Measurements from ENCODE around the gene PI4KA. TPM values are rescaled to one million over a fixed set of nuclear protein-coding genes. Genes with fewer than 3 reads are reported as not detected.

Gene PI4KA
- total RNA-seq, 2 experiments from 2014 or later, result 46.9 to 95.7 TPM

DNA sequence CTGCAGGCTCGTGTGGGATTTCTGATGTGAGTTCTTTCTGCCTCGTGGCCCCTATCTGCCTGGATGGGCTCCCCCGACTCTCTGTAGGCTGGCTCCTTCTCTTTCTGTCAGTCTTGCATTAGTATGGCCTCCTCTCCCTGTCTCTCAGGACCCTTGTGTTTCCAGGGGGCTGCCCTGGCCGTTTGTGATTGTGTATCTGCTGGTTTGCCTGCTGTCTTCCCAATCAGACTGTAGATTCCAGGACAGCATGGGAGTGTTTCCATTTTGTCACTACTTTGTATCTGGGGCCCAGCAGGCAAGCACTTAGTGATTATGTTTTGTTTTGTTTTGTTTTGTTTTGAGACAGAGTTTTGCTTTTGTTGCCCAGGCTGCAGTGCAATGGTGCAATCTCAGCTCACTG is 25.8 kb upstream of the PI4KA start:
- no peaks in the 10 kb centered on the region for H3K79me2 ChIP-seq (ENCODE audit: insufficient read depth, low read depth, low read length)
- no peaks in the 10 kb centered on the region for H3K9me2 ChIP-seq (ENCODE audit: insufficient read depth, low read length)
- H3K36me3 ChIP-seq (ENCODE audit: insufficient read depth, low read length), result peaks cover 56% of the 10 kb centered on the region
- H3K4me1 ChIP-seq (ENCODE audit: insufficient read depth, low read length, poor library complexity, severe bottlenecking), result no peaks in the 10 kb centered on the region
- H2AFZ ChIP-seq (ENCODE audit: low read length), result no peak overlapping the region
- POLR2A ChIA-PET, result no interaction called here
- CTCF ChIA-PET (ENCODE audit: unreplicated experiment), result no interaction called here
- H3K4me3 ChIP-seq (ENCODE audit: low read depth, low read length, poor library complexity, severe bottlenecking), result no peak overlapping the region
- TF ChIP-seq, protein P1, sequence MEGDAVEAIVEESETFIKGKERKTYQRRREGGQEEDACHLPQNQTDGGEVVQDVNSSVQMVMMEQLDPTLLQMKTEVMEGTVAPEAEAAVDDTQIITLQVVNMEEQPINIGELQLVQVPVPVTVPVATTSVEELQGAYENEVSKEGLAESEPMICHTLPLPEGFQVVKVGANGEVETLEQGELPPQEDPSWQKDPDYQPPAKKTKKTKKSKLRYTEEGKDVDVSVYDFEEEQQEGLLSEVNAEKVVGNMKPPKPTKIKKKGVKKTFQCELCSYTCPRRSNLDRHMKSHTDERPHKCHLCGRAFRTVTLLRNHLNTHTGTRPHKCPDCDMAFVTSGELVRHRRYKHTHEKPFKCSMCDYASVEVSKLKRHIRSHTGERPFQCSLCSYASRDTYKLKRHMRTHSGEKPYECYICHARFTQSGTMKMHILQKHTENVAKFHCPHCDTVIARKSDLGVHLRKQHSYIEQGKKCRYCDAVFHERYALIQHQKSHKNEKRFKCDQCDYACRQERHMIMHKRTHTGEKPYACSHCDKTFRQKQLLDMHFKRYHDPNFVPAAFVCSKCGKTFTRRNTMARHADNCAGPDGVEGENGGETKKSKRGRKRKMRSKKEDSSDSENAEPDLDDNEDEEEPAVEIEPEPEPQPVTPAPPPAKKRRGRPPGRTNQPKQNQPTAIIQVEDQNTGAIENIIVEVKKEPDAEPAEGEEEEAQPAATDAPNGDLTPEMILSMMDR (conservative IDR thresholded peaks at IDR 0.05; ENCODE audit: low read length), result no peak
- TF ChIP-seq EZH2phosphoT487 (IDR thresholded peaks at IDR 0.05; ENCODE audit: borderline replicate concordance, low read depth, low read length), result no peak
- no peak overlapping the region for H3K4me2 ChIP-seq (ENCODE audit: low read length)
- H3K27ac ChIP-seq (ENCODE audit: low read depth, low read length, poor library complexity, severe bottlenecking), result no peak overlapping the region
- no peaks in the 10 kb centered on the region for H4K20me1 ChIP-seq (ENCODE audit: insufficient read depth, low read length)
- BruUV-seq (replicated peaks), result no TSS peak
- intact Hi-C loops (cut with micrococcal nuclease; ENCODE audit: unreplicated experiment), result no loop called here
- DNase-seq (ENCODE audit: low spot score), result no peak
- H3K9me3 ChIP-seq (ENCODE audit: low read length), result no peaks in the 10 kb centered on the region

DNA sequence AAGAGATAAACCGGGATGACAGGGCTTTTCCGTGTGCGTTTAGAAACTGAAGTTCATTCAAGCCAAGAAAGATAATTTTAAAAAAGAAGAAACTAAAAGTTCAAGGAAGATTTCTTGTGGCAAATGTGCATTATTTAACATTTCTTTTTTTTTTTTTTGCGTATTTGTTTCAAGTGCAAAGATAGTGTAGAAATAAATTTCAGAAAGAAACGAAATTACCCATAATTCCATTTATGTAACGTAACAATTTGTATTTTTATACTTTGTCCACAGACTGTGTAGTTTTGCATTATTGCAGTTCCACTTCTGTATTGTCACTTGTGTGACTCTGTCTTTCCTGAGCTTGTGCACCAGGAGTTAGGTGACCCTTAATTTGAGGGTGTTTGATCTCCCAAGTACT is 24.2 kb upstream of the PI4KA start:
- Histone ChIP-seq H3K4me1 (ENCODE audit: insufficient read depth, low read length, poor library complexity, severe bottlenecking) (no peaks in the 10 kb centered on the region), H3K4me2 (ENCODE audit: low read length) (no peak overlapping the region), H2AFZ (ENCODE audit: low read length) (no peak overlapping the region), H3K9me3 (ENCODE audit: low read length) (no peaks in the 10 kb centered on the region), H3K4me3 (ENCODE audit: low read depth, low read length, poor library complexity, severe bottlenecking) (no peak overlapping the region), H4K20me1 (ENCODE audit: insufficient read depth, low read length) (no peaks in the 10 kb centered on the region), H3K36me3 (ENCODE audit: insufficient read depth, low read length) (peaks cover 40% of the 10 kb centered on the region; the same call in 1 of the 2 replicates), H3K79me2 (ENCODE audit: insufficient read depth, low read depth, low read length) (no peaks in the 10 kb centered on the region), H3K27ac (ENCODE audit: low read depth, low read length, poor library complexity, severe bottlenecking) (no peak overlapping the region), H3K9me2 (ENCODE audit: insufficient read depth, low read length) (no peaks in the 10 kb centered on the region)
- intact Hi-C loops (cut with micrococcal nuclease; ENCODE audit: unreplicated experiment), result no loop called here
- BruUV-seq (replicated peaks), result no TSS peak
- ChIA-PET POLR2A (no interaction called here), CTCF (ENCODE audit: unreplicated experiment) (no interaction called here)
- DNase-seq (ENCODE audit: low spot score), result no peak
- no peak for TF ChIP-seq EZH2phosphoT487 (IDR thresholded peaks at IDR 0.05; ENCODE audit: borderline replicate concordance, low read depth, low read length)
- TF ChIP-seq, protein P1 (conservative IDR thresholded peaks at IDR 0.05; ENCODE audit: low read length), result no peak

DNA sequence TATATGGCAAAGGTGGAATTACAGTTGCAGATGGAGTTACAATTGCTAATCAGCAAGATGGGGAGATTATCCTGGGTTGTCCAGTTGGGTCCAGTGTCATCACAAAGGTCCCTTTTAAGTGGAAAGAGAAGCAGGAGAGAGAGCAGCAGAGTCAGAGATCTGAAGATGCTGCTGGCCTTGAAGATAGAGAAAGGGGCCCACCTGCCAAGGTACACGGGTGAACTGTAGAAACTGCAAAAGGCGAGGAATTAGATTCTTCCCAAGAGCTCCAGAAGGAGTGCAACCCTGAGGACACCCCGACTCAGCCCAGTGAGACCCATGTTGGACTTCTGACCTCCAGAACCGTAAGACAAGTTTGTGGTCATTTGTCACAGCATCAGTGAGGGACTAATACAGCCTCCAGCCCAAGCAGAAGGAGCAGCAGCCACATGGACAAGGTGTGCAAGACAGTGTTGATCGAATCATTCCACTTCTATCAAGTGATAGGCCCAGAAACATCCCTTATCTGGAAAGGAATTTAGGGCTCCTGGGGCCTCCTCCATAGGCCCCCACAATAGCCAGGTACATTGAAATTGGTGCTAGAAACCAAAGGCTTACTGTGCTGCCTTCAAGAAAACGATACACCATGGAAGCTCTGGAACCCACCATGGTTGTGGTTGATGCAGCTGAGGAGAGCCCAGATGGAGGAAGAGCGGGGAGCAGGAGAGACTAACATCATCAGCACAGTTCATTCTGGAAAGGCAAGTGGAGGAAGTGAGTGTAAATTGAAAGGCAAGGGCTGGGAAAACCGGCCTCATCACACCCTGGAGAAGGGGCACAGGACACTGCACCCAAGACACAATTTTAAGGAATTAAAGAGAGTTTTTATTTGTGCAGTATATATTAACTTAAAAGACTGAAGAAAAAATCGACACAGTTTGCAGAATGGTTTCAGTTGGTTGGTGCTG is 23.5 kb upstream of the PI4KA start:
- TF ChIP-seq, protein P1 (conservative IDR thresholded peaks at IDR 0.05; ENCODE audit: low read length), result no peak
- no peak for TF ChIP-seq EZH2phosphoT487 (IDR thresholded peaks at IDR 0.05; ENCODE audit: borderline replicate concordance, low read depth, low read length)
- no peak overlapping the region for H3K4me2 ChIP-seq (ENCODE audit: low read length)
- H4K20me1 ChIP-seq (ENCODE audit: insufficient read depth, low read length), result no peaks in the 10 kb centered on the region
- BruUV-seq (replicated peaks), result no TSS peak
- CTCF ChIA-PET (ENCODE audit: unreplicated experiment), result no interaction called here
- peaks cover 33% of the 10 kb centered on the region; the same call in 1 of the 2 replicates for H3K36me3 ChIP-seq (ENCODE audit: insufficient read depth, low read length)
- no peak overlapping the region for H3K27ac ChIP-seq (ENCODE audit: low read depth, low read length, poor library complexity, severe bottlenecking)
- H3K4me1 ChIP-seq (ENCODE audit: insufficient read depth, low read length, poor library complexity, severe bottlenecking), result no peaks in the 10 kb centered on the region
- no peak overlapping the region for H2AFZ ChIP-seq (ENCODE audit: low read length)
- H3K9me2 ChIP-seq (ENCODE audit: insufficient read depth, low read length), result no peaks in the 10 kb centered on the region
- intact Hi-C loops (cut with micrococcal nuclease; ENCODE audit: unreplicated experiment), result no loop called here
- H3K4me3 ChIP-seq (ENCODE audit: low read depth, low read length, poor library complexity, severe bottlenecking), result no peak overlapping the region
- no peak for DNase-seq (ENCODE audit: low spot score)
- no peaks in the 10 kb centered on the region for H3K9me3 ChIP-seq (ENCODE audit: low read length)
- H3K79me2 ChIP-seq (ENCODE audit: insufficient read depth, low read depth, low read length), result no peaks in the 10 kb centered on the region
- POLR2A ChIA-PET, result no interaction called here

All from OCI-LY7 (cell line).